ENCODE data around the gene DDX10.

DNA sequence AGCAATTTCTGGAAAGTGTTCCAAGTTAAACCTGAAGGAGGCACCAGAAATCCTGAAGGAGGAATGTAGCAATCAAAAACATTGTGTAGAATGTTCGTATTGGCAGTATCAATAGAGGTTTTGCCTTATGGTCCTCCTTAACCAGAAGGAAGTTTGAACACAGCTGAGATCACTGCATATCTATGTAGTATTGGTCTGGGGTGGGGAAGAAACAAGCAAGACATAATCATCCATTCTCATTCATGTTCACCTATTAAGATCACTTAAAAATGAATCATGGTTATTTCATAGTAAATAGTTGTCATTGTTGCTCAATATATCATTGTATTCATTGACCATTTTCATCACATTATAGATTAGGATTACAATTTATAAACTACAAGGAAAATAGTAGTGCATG, 160.5 kb downstream of the DDX10 start:
- TF ChIP-seq, protein P1, sequence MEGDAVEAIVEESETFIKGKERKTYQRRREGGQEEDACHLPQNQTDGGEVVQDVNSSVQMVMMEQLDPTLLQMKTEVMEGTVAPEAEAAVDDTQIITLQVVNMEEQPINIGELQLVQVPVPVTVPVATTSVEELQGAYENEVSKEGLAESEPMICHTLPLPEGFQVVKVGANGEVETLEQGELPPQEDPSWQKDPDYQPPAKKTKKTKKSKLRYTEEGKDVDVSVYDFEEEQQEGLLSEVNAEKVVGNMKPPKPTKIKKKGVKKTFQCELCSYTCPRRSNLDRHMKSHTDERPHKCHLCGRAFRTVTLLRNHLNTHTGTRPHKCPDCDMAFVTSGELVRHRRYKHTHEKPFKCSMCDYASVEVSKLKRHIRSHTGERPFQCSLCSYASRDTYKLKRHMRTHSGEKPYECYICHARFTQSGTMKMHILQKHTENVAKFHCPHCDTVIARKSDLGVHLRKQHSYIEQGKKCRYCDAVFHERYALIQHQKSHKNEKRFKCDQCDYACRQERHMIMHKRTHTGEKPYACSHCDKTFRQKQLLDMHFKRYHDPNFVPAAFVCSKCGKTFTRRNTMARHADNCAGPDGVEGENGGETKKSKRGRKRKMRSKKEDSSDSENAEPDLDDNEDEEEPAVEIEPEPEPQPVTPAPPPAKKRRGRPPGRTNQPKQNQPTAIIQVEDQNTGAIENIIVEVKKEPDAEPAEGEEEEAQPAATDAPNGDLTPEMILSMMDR (IDR thresholded peaks at IDR 0.05; ENCODE audit: low read depth, low read length) = no peak
- no peak for TF ChIP-seq POLR2A (IDR thresholded peaks at IDR 0.05; ENCODE audit: extremely low read depth, insufficient read length)
- TF ChIP-seq, protein P2, sequence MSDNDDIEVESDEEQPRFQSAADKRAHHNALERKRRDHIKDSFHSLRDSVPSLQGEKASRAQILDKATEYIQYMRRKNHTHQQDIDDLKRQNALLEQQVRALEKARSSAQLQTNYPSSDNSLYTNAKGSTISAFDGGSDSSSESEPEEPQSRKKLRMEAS (IDR thresholded peaks at IDR 0.05; ENCODE audit: low read depth, low read length) = no peak

Measured in NB4 (cell line).